Mammary epithelial cell (primary cell): ENCODE measurements around the gene NMUR2.

Experiments
- EZH2 ChIP-seq: IDR thresholded peaks from 2 replicates; pipeline ENCODE4 v1.6.1; 2012; ENCODE audit warnings: low read length, inconsistent platforms, borderline replicate concordance
- TF ChIP-seq, protein P1 (sequence below), 2 donors: IDR thresholded peaks in 1 of 2; conservative IDR thresholded peaks in 1 of 2; 2 replicates each; pipeline ENCODE4 v1.5.1; 2011 to 2012; ENCODE audit warnings: inconsistent platforms in 2 of 2, low read length in 2 of 2, mild to moderate bottlenecking in 2 of 2, control low read depth in 1 of 2, low read depth in 1 of 2; ENCODE audit not compliant: insufficient read depth in 1 of 2; ENCODE audit errors: extremely low read depth in 1 of 2

GRCh38 chr5:152422081-152422480 is 17.0 kb upstream of the NMUR2 start:
- TF ChIP-seq, protein P1, sequence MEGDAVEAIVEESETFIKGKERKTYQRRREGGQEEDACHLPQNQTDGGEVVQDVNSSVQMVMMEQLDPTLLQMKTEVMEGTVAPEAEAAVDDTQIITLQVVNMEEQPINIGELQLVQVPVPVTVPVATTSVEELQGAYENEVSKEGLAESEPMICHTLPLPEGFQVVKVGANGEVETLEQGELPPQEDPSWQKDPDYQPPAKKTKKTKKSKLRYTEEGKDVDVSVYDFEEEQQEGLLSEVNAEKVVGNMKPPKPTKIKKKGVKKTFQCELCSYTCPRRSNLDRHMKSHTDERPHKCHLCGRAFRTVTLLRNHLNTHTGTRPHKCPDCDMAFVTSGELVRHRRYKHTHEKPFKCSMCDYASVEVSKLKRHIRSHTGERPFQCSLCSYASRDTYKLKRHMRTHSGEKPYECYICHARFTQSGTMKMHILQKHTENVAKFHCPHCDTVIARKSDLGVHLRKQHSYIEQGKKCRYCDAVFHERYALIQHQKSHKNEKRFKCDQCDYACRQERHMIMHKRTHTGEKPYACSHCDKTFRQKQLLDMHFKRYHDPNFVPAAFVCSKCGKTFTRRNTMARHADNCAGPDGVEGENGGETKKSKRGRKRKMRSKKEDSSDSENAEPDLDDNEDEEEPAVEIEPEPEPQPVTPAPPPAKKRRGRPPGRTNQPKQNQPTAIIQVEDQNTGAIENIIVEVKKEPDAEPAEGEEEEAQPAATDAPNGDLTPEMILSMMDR (conservative IDR thresholded peaks at IDR 0.05 in 1 of 2, IDR thresholded peaks at IDR 0.05 in 1 of 2; ENCODE audit: extremely low read depth in 1 of 2, insufficient read depth in 1 of 2, low read depth in 1 of 2, low read length in 2 of 2): no peak
- no peak for TF ChIP-seq EZH2
